AG04449 (cell line): ENCODE results near the gene FOXP1.
A peak's percentile ranks its signal among the peaks of the same experiment; 100 is the strongest.

Source experiments
- CTCF ChIA-PET: fragments of 350-600 bp; formaldehyde crosslinking; extraction: SDS; loops from one replicate; lab custom pipeline; 2021; ENCODE audit warnings: antibody characterized with exemption; lab: Yijun Ruan, JAX
- POLR2A ChIA-PET: fragments of 400-600, 350-600 bp; formaldehyde crosslinking; extraction: SDS; loops from one replicate; lab custom pipeline; 2020; ENCODE audit warnings: antibody characterized with exemption, inconsistent platforms; lab: Yijun Ruan, JAX
- DNase-seq: peaks from one replicate; pipeline ENCODE4 v3.0.0-alpha.2; 2010; ENCODE audit warnings: low read depth, low spot score
- H3K4me3 ChIP-seq: 2 replicates; pipeline ENCODE4 v1.5.1; 2011; ENCODE audit warnings: low read depth, mild to moderate bottlenecking, control low read depth, low read length
- CTCF ChIP-seq: IDR thresholded peaks from one replicate; pipeline ENCODE4 v1.5.1; 2011; ENCODE audit warnings: mild to moderate bottlenecking, moderate library complexity, low read length, control low read depth, inconsistent platforms; ENCODE audit not compliant: insufficient read depth; ENCODE audit errors: missing control alignments

The FOXP1 gene

GRCh38 chr3:71168880-71169411 is 414.6 kb downstream of the FOXP1 start:
- POLR2A ChIA-PET, result no interaction called here
- CTCF ChIA-PET, result interaction anchor here (1.0 to 1.1 kb wide), 2 partner anchors 25 to 99 kb away, joined by 3 read pairs; no protein-coding TSS in a partner anchor
- no peak for TF ChIP-seq CTCF
- no peak for DNase-seq
- no peak overlapping the region for H3K4me3 ChIP-seq

- no peak for TF ChIP-seq CTCF
- H3K4me3 ChIP-seq, result no peak overlapping the region
- peak; percentile 57 for DNase-seq
- ChIA-PET CTCF (interaction anchor here (1.1 kb wide), 1 partner anchor 26 kb away, joined by 3 read pairs; no protein-coding TSS in a partner anchor), POLR2A (no interaction called here)
These were observed 415.3 kb downstream of the FOXP1 start for GRCh38 chr3:71168121-71168721.

GRCh38 chr3:71166339-71167240 is 416.9 kb downstream of the FOXP1 start:
- no peak overlapping the region for H3K4me3 ChIP-seq
- POLR2A ChIA-PET, result no interaction called here
- no peak for TF ChIP-seq CTCF
- no peak for DNase-seq
- CTCF ChIA-PET, result interaction anchor here (0.8 kb wide), 1 partner anchor 616 kb away, joined by 3 read pairs; no protein-coding TSS in a partner anchor

GRCh38 chr3:71164881-71165280 is 418.6 kb downstream of the FOXP1 start:
- no peak for TF ChIP-seq CTCF
- ChIA-PET POLR2A (no interaction called here), CTCF (no interaction called here)
- H3K4me3 ChIP-seq, result no peak overlapping the region
- no peak for DNase-seq

- ChIA-PET POLR2A (no interaction called here), CTCF (interaction anchor here (2.4 kb wide), 1 partner anchor 10 kb away, joined by 8 read pairs; no protein-coding TSS in a partner anchor)
- TF ChIP-seq CTCF, result no peak
- DNase-seq, result no peak
- H3K4me3 ChIP-seq, result no peak overlapping the region
These were observed 420.2 kb downstream of the FOXP1 start for GRCh38 chr3:71163198-71163918.
